H1 (cell line): ENCODE results near the gene ACTR1A. TPM values are rescaled to one million over a fixed set of nuclear protein-coding genes. Genes with fewer than 3 reads are reported as not detected.

Source experiments
- CTCF ChIA-PET: fragments of 300-600 bp; sonication (Branson Sonifier 250); formaldehyde crosslinking; loops from one replicate; lab custom pipeline; 2021; ENCODE audit not compliant: partially characterized antibody; lab: Charles Lee
- POLR2A ChIA-PET: fragments of 300-600 bp; sonication (Branson Sonifier 250); formaldehyde crosslinking; loops from one replicate; lab custom pipeline; 2021; ENCODE audit warnings: inconsistent platforms; ENCODE audit not compliant: partially characterized antibody; lab: Charles Lee
- DNase-seq, 2 experiments: peaks; one replicate each; pipeline versions ENCODE4 v3.0.0 to v3.0.0-alpha.2; 2010 to 2022; ENCODE audit warnings: low spot score in 2 of 2, low read depth in 1 of 2, mixed read lengths in 1 of 2
- FAIRE-seq: peaks from 2 replicates; lab custom pipeline; 2011; peaks lifted over from hg19 to GRCh38; lab: Jason Lieb, UNC
- H2AFZ ChIP-seq: 2 replicates; pipeline ENCODE4 v1.8.1; 2012; ENCODE audit warnings: low read length, inconsistent platforms
- H2AK5ac ChIP-seq: 2 replicates; pipeline ENCODE4 v1.6.1; 2013; ENCODE audit warnings: low read depth, low read length
- H2BK120ac ChIP-seq: replicated peaks from 2 replicates; pipeline ENCODE3; 2013; ENCODE audit warnings: low read depth, low read length, inconsistent platforms
- H2BK12ac ChIP-seq: 2 replicates; pipeline ENCODE4 v1.6.1; 2013; ENCODE audit warnings: low read depth, low read length
- H2BK15ac ChIP-seq: 2 replicates; pipeline ENCODE4 v1.6.1; 2013; ENCODE audit warnings: low read length
- H2BK20ac ChIP-seq: 2 replicates; pipeline ENCODE4 v1.6.1; 2013; ENCODE audit warnings: low read length
- H2BK5ac ChIP-seq: 2 replicates; pipeline ENCODE4 v1.6.1; 2013; ENCODE audit warnings: low read depth, low read length
- H3K14ac ChIP-seq: 2 replicates; pipeline ENCODE4 v1.6.1; 2013; ENCODE audit warnings: inconsistent platforms; ENCODE audit not compliant: insufficient read length
- H3K18ac ChIP-seq: 2 replicates; pipeline ENCODE4 v1.6.1; 2013; ENCODE audit warnings: low read length; ENCODE audit errors: extremely low read depth
- H3K23ac ChIP-seq: 2 replicates; pipeline ENCODE4 v1.6.1; 2013; ENCODE audit warnings: inconsistent platforms; ENCODE audit not compliant: insufficient read length
- H3K23me2 ChIP-seq: 2 replicates; pipeline ENCODE4 v1.6.1; 2013; ENCODE audit warnings: low read depth, low read length
- H3K27ac ChIP-seq: 2 replicates; pipeline ENCODE4 v1.6.1; 2011; ENCODE audit warnings: low read depth, low read length, inconsistent platforms
- H3K27me3 ChIP-seq, 4 experiments: replicated peaks in 1 of 4; 1 replicate in 1 of 4; 2 replicates in 3 of 4; pipeline versions ENCODE4 v1.6.1 to v1.8.1; 2011 to 2013; ENCODE audit warnings: low read length in 3 of 4, mild to moderate bottlenecking in 3 of 4, inconsistent platforms in 2 of 4, mixed read lengths in 2 of 4, moderate library complexity in 1 of 4; ENCODE audit not compliant: control insufficient read depth in 3 of 4, insufficient read depth in 3 of 4; ENCODE audit errors: extremely low read depth in 1 of 4
- H3K36me3 ChIP-seq, 4 experiments: 2 replicates each; pipeline versions ENCODE4 v1.6.1 to v1.8.1; 2011 to 2013; ENCODE audit warnings: mild to moderate bottlenecking in 4 of 4, low read length in 3 of 4, moderate library complexity in 2 of 4, control low read depth in 1 of 4, inconsistent platforms in 1 of 4; ENCODE audit not compliant: insufficient read depth in 4 of 4, control insufficient read depth in 2 of 4
- H3K4ac ChIP-seq: replicated peaks from 2 replicates; pipeline ENCODE3; 2013; ENCODE audit warnings: low read length, low read depth, mixed read lengths, inconsistent platforms; ENCODE audit not compliant: insufficient read length
- H3K4me1 ChIP-seq, 4 experiments: replicated peaks in 1 of 4; 1 replicate in 1 of 4; 2 replicates in 3 of 4; pipeline versions ENCODE4 v1.6.1 to v1.8.1; 2011 to 2013; ENCODE audit warnings: low read length in 3 of 4, inconsistent platforms in 2 of 4, mixed read lengths in 1 of 4; ENCODE audit not compliant: insufficient read depth in 4 of 4, control insufficient read depth in 3 of 4
- H3K4me2 ChIP-seq, 2 experiments: 2 replicates each; pipeline versions ENCODE4 v1.6.1 to v1.8.1; 2011 to 2013; ENCODE audit warnings: low read depth in 2 of 2, low read length in 2 of 2, control low read depth in 1 of 2, inconsistent platforms in 1 of 2, mild to moderate bottlenecking in 1 of 2; ENCODE audit not compliant: insufficient read depth in 1 of 2
- H3K4me3 ChIP-seq, 4 experiments: fragments of 200-600, 300-600 bp in 1 of 4; sonication (generic), shearing (Covaris generic), sonication (Bioruptor Twin) in 1 of 4; 2 replicates each; pipeline versions ENCODE4 v1.5.1 to v1.8.1; 2011 to 2016; ENCODE audit warnings: low read length in 4 of 4, low read depth in 3 of 4, control low read depth in 2 of 4, inconsistent platforms in 2 of 4, mild to moderate bottlenecking in 2 of 4, mixed read lengths in 1 of 4, moderate library complexity in 1 of 4; ENCODE audit not compliant: insufficient read depth in 2 of 4; ENCODE audit errors: extremely low read depth in 1 of 4
- H3K56ac ChIP-seq: replicated peaks from 2 replicates; pipeline ENCODE3; 2013; ENCODE audit warnings: low read depth, mild to moderate bottlenecking, mixed read lengths, low read length, inconsistent platforms; ENCODE audit not compliant: insufficient read length
- H3K79me1 ChIP-seq: 2 replicates; pipeline ENCODE4 v1.6.1; 2013; ENCODE audit warnings: low read depth, low read length, control low read depth
- H3K79me2 ChIP-seq, 2 experiments: 2 replicates each; pipeline versions ENCODE4 v1.6.1 to v1.8.1; 2012 to 2013; ENCODE audit warnings: low read length in 2 of 2, mild to moderate bottlenecking in 2 of 2, inconsistent platforms in 1 of 2; ENCODE audit not compliant: insufficient read depth in 2 of 2, control insufficient read depth in 1 of 2
- H3K9ac ChIP-seq, 4 experiments: replicated peaks in 1 of 4; 1 replicate in 1 of 4; 2 replicates in 3 of 4; pipeline versions ENCODE4 v1.6.1 to v1.8.1; 2011 to 2013; ENCODE audit warnings: low read depth in 3 of 4, low read length in 3 of 4, control low read depth in 2 of 4, mild to moderate bottlenecking in 2 of 4, moderate library complexity in 2 of 4, inconsistent platforms in 1 of 4; ENCODE audit errors: extremely low read depth in 1 of 4
- H3K9me3 ChIP-seq, 2 experiments: 2 replicates each; pipeline versions ENCODE4 v1.6.1 to v1.8.1; 2012 to 2013; ENCODE audit warnings: mild to moderate bottlenecking in 2 of 2, moderate library complexity in 2 of 2, control low read depth in 1 of 2, inconsistent platforms in 1 of 2, low read depth in 1 of 2, low read length in 1 of 2, mixed read lengths in 1 of 2; ENCODE audit not compliant: insufficient read depth in 2 of 2
- H4K20me1 ChIP-seq, 2 experiments: replicated peaks in 1 of 2; 2 replicates each; pipeline versions ENCODE3 to v1.8.1; 2011 to 2013; ENCODE audit warnings: inconsistent platforms in 2 of 2, low read length in 2 of 2, mild to moderate bottlenecking in 1 of 2; ENCODE audit not compliant: insufficient read depth in 2 of 2, control insufficient read depth in 1 of 2
- H4K5ac ChIP-seq: 2 replicates; pipeline ENCODE4 v1.6.1; 2013; ENCODE audit warnings: low read length, low read depth, mixed read lengths, inconsistent platforms; ENCODE audit not compliant: insufficient read length
- H4K8ac ChIP-seq: 2 replicates; pipeline ENCODE4 v1.8.0; 2013; ENCODE audit warnings: mild to moderate bottlenecking, moderate library complexity, low read length, inconsistent platforms; ENCODE audit not compliant: insufficient read depth; ENCODE audit errors: extremely low read depth
- H4K91ac ChIP-seq: replicated peaks from 2 replicates; pipeline ENCODE3; 2013; ENCODE audit warnings: low read length, mixed read lengths, inconsistent platforms; ENCODE audit not compliant: insufficient read length
- CBX8 ChIP-seq: fragments of 300-800, 300-1000 bp; sonication (generic); IDR thresholded peaks from 2 replicates; pipeline ENCODE4 v1.7.1; 2016; ENCODE audit warnings: low read depth, low read length, borderline replicate concordance
- JUND ChIP-seq: IDR thresholded peaks from 2 replicates; pipeline ENCODE4 v1.6.1; 2011; ENCODE audit warnings: mild to moderate bottlenecking, improper control_type of control experiment, low read length
- MAFK ChIP-seq: IDR thresholded peaks from 2 replicates; pipeline ENCODE4 v1.6.1; 2012; ENCODE audit warnings: low read depth, mild to moderate bottlenecking, improper control_type of control experiment, low read length
- RBBP5 ChIP-seq: IDR thresholded peaks from 2 replicates; pipeline ENCODE4 v1.7.1; 2012; ENCODE audit warnings: low read depth, mild to moderate bottlenecking, inconsistent platforms, low read length, moderate library complexity, borderline replicate concordance
- TEAD4 ChIP-seq: IDR thresholded peaks from 2 replicates; pipeline ENCODE4 v1.6.1; 2012; ENCODE audit warnings: low read depth, low read length, inconsistent platforms, mixed read lengths
- polyA plus RNA-seq, 7 experiments: library from polyadenylated mRNA; depleted of rRNA in 3 of 7; stranded (reverse) in 5 of 7; unstranded in 2 of 7; fragments of >200 nt in 5 of 7; fragments of 200-250 nt in 2 of 7; gene quantifications; 1 replicate in 5 of 7; 2 replicates in 1 of 7; 4 replicates in 1 of 7; pipeline versions ENCODE4 v1.2.1 to v1.2.3, GENCODE V29; 2011 to 2013; ENCODE audit warnings: missing spikeins in 2 of 7, mixed read lengths in 2 of 7
- total RNA-seq: library from RNA; stranded (reverse); fragmentation: NEBNext Ultra II Directional; extraction: Animal tissue kit (Norgen Biotek cat#: 25700); gene quantifications from 2 replicates; pipeline ENCODE4 v1.2.1, GENCODE V29; 2021

The ACTR1A gene
- total and polyA plus RNA-seq, 2 of the 8 experiments (the other 6 are each of a cell fraction or from before 2014, with no cell fraction given) = 78.6 to 86.3 TPM

- no peak overlapping the region for H3K56ac ChIP-seq
- CTCF ChIA-PET = interaction anchor here (0.9 to 8.1 kb wide), 32 partner anchors 10 to 326 kb away, joined by 3 to 77 read pairs (median 6); partner anchors contain the start of genes C10orf95 and FBXL15
- TF ChIP-seq JUND = no peak
- TF ChIP-seq CBX8 = no peak
- TF ChIP-seq MAFK = no peak
- no peak for TF ChIP-seq TEAD4
- no peak for TF ChIP-seq RBBP5
Observed at GRCh38 chr10:102479651-102480050, 22.9 kb downstream of the ACTR1A start.

More at GRCh38 chr10:102479651-102480050, 22.9 kb downstream of the ACTR1A start:
- Histone ChIP-seq H3K4me2 (no peak overlapping the region), H3K4me1 (no peaks in the 10 kb centered on the region), H3K4ac (no peak overlapping the region), H3K9me3 (no peaks in the 10 kb centered on the region), H4K8ac (no peak overlapping the region), H4K91ac (no peak overlapping the region), H2AFZ (no peak overlapping the region), H3K27me3 (no peaks in the 10 kb centered on the region; a peak in 1 of 7 replicates), H2AK5ac (no peak overlapping the region), H3K9ac (no peak overlapping the region), H3K79me2 (no peaks in the 10 kb centered on the region), H3K23ac (no peak overlapping the region), H4K5ac (no peak overlapping the region), H3K18ac (no peak overlapping the region), H3K79me1 (no peaks in the 10 kb centered on the region), H2BK120ac (no peak overlapping the region), H3K4me3 (no peak overlapping the region), H3K36me3 (peaks cover 17 to 41% (median 29%) of the 10 kb centered on the region in 4 experiments), H3K14ac (no peak overlapping the region), H2BK5ac (no peak overlapping the region), H3K23me2 (no peaks in the 10 kb centered on the region), H4K20me1 (peaks cover 0 to 13% of the 10 kb centered on the region in 2 experiments), H2BK15ac (no peak overlapping the region), H2BK20ac (no peak overlapping the region), H3K27ac (no peak overlapping the region), H2BK12ac (no peak overlapping the region)
- no peak for FAIRE-seq
- DNase-seq = no peak
- POLR2A ChIA-PET = interaction anchor here (1.1 to 2.7 kb wide), 5 partner anchors 16 to 86 kb away, joined by 3 to 11 read pairs (median 4); no protein-coding TSS in a partner anchor
